Activated T-helper 1 cell treated with anti-CD3 and anti-CD28 coated beads, Interleukin-2, amount 50 U/mL, for 16 hours (primary cell): Measurements from ENCODE around the gene FAM32A.

Experiments
- DNase-seq, 2 donors: peaks; one replicate each; pipeline ENCODE4 v3.0.0-alpha.2; 2020; ENCODE audit warnings: low read depth in 1 of 2, low spot score in 1 of 2

The FAM32A gene

GRCh38 chr19:16201011-16201391 is 15.8 kb downstream of the FAM32A start:
- no peak for DNase-seq

- no peak for DNase-seq
These were observed 17.4 kb downstream of the FAM32A start for GRCh38 chr19:16202320-16203255.

- no peak for DNase-seq
These were observed 18.2 kb downstream of the FAM32A start for GRCh38 chr19:16203256-16204004.

- DNase-seq = no peak
These were observed 18.7 kb downstream of the FAM32A start for GRCh38 chr19:16204005-16204294.

- DNase-seq = no peak
These were observed 20.2 kb downstream of the FAM32A start for GRCh38 chr19:16205205-16206045.

GRCh38 chr19:16206046-16206605 is 20.9 kb downstream of the FAM32A start:
- DNase-seq = no peak

- DNase-seq = no peak
These were observed 21.4 kb downstream of the FAM32A start for GRCh38 chr19:16206637-16207036.

GRCh38 chr19:16207063-16207462 is 21.9 kb downstream of the FAM32A start:
- no peak for DNase-seq

GRCh38 chr19:16207490-16208025 is 22.3 kb downstream of the FAM32A start:
- no peak for DNase-seq

GRCh38 chr19:16208064-16208759 is 23.0 kb downstream of the FAM32A start:
- DNase-seq = no peak

- no peak for DNase-seq
These were observed 23.8 kb downstream of the FAM32A start for GRCh38 chr19:16208847-16209665.

GRCh38 chr19:16210168-16210567 is 25.0 kb downstream of the FAM32A start:
- no peak for DNase-seq

- no peak for DNase-seq
These were observed 27.9 kb downstream of the FAM32A start for GRCh38 chr19:16213076-16213475.

- no peak for DNase-seq
These were observed 31.8 kb downstream of the FAM32A start for GRCh38 chr19:16216744-16217670.

- DNase-seq = no peak
These were observed 32.7 kb downstream of the FAM32A start for GRCh38 chr19:16217716-16218451.

- no peak for DNase-seq
These were observed 33.6 kb downstream of the FAM32A start for GRCh38 chr19:16218851-16219250.

- DNase-seq = no peak
These were observed 37.6 kb downstream of the FAM32A start for GRCh38 chr19:16222806-16223205.

- no peak for DNase-seq
These were observed 38.5 kb downstream of the FAM32A start for GRCh38 chr19:16223746-16224145.
